GM19455 (cell line): Measurements from ENCODE around the gene KRTAP9-7.
"Not testable (repeated sequence)": the region's sequence is repeated elsewhere in the genome, so short reads cannot be mapped to it uniquely, and the experiment has no call there.

Experiments used
- ATAC-seq: cut with Tn5 transposase; IDR thresholded peaks from one replicate; pipeline ENCODE4 v1.9.1; 2021; ENCODE audit not compliant: unreplicated experiment

KRTAP9-7 gene

DNA sequence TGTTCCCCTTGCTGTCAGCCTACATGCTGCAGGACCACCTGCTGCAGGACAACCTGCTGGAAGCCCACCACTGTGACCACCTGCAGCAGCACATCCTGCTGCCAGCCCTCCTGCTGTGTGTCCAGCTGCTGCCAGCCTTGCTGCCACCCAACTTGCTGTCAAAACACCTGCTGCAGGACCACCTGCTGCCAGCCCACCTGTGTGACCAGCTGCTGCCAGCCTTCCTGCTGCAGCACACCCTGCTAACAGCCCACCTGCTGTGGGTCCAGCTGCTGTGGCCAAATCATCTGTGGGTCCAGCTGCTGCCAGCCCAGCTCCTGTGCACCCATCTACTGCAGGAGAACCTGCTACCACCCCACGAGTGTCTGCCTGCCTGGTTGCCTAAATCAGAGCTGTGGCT lies 4.2 kb upstream of the KRTAP9-7 start:
- ATAC-seq = not testable (repeated sequence)

- ATAC-seq = no peak
These were observed 3.6 kb upstream of the KRTAP9-7 start for GRCh38 chr17:41271858-41272257.

GRCh38 chr17:41278176-41278955 lies 2.9 kb downstream of the KRTAP9-7 start:
- no peak for ATAC-seq

GRCh38 chr17:41284043-41284442 lies 8.5 kb downstream of the KRTAP9-7 start:
- ATAC-seq = no peak

DNA sequence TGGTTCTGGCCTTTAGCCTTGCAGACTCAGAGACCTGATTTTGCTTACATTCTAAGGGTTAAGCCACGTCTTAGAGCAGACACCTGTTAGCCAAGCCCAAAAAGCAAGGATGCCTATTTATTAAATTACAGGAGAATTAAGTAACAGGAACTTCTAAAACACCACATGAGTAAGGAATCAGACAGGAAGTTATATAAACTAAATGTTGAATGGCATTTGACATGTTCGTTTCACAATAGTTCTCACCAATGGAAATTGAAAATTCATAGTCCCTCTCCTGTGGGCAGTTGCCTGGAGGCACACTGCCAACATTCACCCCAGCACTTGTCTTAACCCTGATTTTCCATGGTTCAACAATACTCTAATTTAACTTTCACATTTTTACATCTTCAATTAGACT lies 9.0 kb downstream of the KRTAP9-7 start:
- ATAC-seq = no peak

DNA sequence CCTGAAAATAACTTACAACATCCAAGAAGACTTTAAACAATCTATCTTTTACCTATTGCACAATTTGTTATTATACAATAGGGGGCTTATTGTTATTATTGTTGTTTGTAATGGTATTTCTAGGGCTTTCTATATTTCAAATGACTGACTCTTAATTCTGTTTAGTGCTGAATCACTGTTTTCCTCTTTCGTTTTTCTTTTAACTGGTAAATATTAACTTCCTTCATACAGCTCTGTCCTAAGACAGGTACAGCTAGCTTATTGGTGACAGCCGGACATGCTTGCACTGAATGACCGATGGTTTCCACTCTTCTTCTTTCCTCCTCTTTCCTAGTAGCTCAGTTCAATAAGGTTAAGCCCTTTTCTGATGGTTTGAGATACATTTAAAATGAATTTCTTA lies 11.6 kb downstream of the KRTAP9-7 start:
- ATAC-seq = no peak

DNA sequence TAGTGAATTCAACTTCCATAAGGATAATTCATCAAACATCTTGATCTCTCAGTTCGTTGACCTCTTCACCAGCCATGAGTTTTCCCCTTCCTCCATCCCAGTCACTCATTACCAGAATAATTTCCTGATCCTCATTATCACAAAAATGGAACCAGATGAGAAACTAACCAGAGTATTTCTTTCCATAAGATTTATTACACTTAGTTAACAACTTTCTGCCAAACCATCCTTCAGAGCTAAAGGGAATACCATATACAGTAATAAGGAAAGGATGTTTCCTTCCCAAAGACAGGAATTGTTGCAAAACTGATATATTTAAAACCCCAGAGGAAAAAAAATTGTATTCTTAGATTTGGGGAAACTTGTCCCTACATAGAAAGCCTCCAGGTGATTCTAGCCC lies 18.5 kb downstream of the KRTAP9-7 start:
- no peak for ATAC-seq

DNA sequence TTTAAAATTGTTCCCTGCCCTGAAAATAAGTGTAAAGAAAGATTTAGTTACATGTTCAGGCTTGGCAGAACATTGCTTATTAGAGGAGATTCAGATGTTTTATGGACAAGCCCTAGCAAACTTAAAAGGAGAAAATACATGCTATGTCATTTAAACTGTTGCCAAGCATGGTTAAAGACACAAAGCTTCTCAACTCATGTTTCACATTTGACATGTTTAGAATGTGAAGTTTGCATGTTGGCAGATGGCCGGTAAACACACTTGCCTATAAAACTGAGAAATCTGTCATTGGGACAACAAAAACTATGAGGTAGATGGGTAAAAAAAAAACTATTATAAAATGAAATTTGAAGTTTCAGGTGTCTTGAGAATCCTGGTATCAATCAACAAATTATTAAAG lies 21.3 kb downstream of the KRTAP9-7 start:
- no peak for ATAC-seq

GRCh38 chr17:41298458-41299135 lies 23.1 kb downstream of the KRTAP9-7 start:
- ATAC-seq = no peak

DNA sequence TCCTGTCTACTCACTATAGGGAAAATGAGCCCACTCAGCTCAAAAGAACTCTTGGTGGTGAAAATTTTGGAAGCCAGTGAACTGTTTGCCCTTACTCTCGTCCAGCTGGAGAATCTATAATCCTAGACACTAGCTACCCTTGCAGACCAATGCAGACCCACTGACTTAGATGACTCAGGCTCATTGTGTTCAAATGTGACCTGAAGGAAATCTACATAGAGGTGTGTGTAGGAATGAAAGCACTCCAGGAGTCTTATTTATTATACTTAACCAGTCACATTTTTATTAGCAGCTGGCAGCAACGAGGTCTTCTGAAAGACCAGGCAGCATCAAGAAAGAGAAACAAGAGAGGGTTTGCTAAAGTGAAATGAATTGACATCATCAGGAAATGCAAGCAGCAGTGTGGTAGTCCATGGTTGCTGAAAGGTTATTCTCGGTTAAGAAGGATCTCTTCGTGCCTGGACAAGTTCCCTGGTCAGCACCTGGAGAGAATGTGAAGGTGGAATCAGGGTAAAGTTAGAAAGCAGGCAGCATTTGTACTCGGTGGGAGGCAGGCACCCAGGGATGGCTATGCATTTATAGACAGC lies 25.8 kb downstream of the KRTAP9-7 start:
- ATAC-seq = no peak

DNA sequence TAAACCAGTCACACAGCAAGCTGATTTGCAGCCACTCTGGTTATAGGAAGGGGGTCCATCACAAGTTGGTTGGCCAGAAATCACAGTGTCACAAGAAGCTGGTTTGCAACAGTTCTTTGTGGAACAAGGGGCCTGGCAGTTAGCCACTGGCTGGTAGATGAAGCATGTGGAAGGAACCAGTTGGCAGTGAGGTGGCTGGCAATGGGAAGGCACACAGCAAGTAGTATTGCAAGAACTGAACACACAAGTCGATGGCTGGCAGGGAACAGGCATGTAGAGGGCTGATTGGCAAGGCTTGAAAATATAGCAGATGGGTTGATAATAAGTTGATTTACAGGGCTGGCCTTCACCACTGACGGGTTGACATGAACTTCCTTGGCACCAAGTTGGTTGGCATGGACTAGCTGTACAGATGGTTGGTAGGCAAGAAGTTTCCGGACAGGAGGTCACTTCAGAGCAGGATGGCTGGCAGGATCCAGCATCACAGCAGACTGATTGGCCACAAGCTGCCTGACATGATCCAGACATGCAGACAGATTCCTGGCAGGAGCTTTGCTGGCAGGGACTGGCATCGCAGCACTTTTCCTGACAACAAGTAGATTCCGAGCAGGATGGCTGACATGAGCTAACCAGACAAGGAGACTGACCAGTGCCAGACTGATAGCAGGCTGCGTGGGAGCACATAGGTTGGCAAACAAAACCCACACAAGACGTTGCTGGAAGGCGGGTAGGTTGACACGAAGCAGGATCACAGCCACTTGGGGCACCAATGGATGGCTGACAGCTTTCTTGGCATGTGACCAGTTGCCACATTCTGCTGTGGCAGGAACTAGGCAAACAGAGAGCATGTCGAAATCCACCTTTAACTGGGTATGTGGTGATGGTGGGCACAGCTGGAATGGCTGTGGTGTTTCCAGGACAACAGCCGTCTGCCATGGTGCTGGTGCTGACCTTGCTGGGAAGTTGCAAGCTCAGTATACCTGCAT lies 26.7 kb downstream of the KRTAP9-7 start, which contains the start of gene KRTAP29-1:
KRTAP29-1 (minus strand) TSS at position 936 of the 986 bp plus-strand sequence; CDS start at position 936, 0 bp downstream.
- no peak for ATAC-seq

GRCh38 chr17:41302981-41303380 lies 27.5 kb downstream of the KRTAP9-7 start:
- ATAC-seq = no peak

DNA sequence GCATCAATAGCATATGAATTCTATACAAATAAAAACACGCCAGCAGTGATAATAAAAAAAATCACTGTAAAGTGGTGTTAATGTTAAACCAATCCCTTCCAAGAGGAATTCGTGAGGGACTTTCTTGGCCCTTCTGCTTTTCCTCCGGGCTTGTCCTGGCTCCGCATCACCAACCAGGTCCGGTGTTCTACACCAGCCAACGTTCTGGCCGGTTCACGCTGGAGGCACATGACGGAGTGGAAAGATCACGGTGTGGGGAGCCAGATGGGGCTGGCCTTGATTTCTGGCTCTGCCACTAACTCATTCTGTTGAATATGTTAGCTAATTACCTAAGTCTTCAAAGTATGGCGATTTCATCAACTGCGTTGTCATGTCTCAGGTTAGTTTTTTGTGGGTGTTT lies 28.6 kb downstream of the KRTAP9-7 start:
- ATAC-seq = no peak

DNA sequence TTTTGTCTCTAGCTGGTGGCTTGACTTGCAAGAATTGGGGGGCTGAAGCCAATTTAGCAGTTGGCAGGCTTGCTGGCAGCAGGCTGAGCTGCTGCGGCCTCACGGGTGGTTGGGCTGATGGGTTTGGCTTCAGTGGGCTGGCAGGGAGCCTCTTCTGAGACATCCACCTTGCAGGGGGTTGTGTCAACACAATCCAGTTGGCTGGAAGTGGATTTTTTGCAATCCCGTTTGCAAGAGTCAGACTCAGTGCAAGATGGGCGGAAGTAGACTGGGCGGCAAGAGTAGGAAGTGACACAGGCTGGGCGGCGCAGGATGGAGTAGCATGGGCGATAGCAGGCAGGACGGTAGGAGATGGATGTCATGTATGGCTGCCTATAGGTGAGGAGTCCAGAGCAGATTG lies 32.1 kb downstream of the KRTAP9-7 start:
- no peak for ATAC-seq

GRCh38 chr17:41308251-41308917 lies 32.9 kb downstream of the KRTAP9-7 start:
- no peak for ATAC-seq

- no peak for ATAC-seq
These were observed 33.4 kb downstream of the KRTAP9-7 start, which contains the start of gene KRTAP16-1 for GRCh38 chr17:41308918-41309359. TSS of gene KRTAP16-1 (minus strand) at chr17:41309309. CDS start at chr17:41309253, 56 bp downstream.

- ATAC-seq = no peak
These were observed 35.6 kb downstream of the KRTAP9-7 start for GRCh38 chr17:41311111-41311510.

DNA sequence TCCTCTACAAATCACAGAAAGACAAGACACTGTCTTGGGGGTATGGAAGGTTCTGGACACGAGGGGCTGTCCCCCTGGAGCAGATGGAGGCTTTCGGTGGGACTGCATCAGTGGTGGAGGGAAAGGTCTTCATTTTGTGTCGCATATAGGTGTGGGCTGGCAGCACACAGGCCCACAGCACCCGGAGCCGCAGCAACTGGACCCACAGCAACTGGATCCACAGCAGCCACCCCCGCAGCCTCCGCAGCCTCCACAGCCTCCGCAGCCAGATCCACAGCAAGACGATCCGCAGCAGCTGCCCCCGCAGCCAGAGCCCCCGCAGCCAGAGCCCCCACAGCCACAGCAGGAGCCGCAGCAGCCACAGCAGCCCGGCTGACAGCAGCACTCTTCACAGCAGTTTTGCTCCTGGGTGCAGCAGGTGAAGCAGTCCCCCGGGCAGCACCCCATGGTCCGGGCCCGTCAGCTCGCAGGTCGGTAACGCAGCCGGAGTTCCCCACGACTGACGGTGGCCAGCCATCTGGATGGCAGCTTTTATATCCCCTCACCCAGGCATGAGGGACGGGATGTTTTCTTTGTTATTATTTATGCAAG lies 39.8 kb downstream of the KRTAP9-7 start, which contains the start of gene KRTAP17-1:
KRTAP17-1 (minus strand) TSS at position 507 of the 591 bp plus-strand sequence; CDS start at position 447, 60 bp downstream.
- no peak for ATAC-seq

DNA sequence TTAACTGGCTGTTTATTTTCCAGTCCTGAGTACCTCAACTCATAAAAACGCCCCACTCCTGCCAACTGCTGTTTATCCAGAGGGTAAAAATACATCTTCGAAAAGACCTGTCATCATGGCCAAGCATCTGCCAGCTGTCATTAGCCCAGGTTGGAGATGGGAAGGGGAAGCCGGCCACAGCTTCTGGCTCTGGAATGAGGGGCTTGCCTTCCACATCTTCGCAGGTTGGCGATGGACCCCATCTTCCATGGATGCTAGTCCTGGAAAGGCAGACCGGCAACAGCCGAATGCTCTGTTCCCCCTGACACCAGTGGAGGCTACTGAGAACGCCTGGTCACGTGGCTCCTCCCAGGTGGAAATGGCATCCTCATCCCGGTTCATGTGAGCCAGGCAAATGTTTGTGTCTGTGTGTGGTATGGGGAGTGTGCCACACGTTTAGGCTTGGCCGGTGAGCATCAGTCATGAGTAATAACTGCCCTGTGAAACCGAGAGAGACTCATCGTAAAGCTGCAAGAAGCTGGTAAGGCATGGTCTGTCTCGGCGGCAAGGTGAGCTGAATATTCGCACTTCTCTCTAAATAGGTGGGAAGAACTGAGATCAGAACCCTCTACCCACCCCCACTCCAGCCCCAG lies 40.4 kb downstream of the KRTAP9-7 start:
- ATAC-seq = no peak
